ENCODE measurements around the gene PEX11B.

- no peak for TF ChIP-seq SUZ12 (IDR thresholded peaks at IDR 0.05; ENCODE audit: extremely low read depth, insufficient read depth, insufficient read length)
- TF ChIP-seq YY1 (IDR thresholded peaks at IDR 0.05; ENCODE audit: insufficient read depth, insufficient read length), result no peak
These were observed 30.7 kb upstream of the PEX11B start for GRCh38 chr1:145949219-145949618.

Measured in NT2/D1 (cell line).